GM23338 (cell line): ENCODE measurements around the gene KCNAB2. TPM values are rescaled to one million over a fixed set of nuclear protein-coding genes. Genes with fewer than 3 reads are reported as not detected.

Experiments used
- JUNB ChIP-seq: IDR thresholded peaks from one replicate; pipeline ENCODE4 v1.6.1; 2016; ENCODE audit warnings: antibody characterized with exemption; ENCODE audit not compliant: unreplicated experiment
- REST ChIP-seq: IDR thresholded peaks from one replicate; pipeline ENCODE4 v1.6.1; 2018; ENCODE audit warnings: antibody characterized with exemption; ENCODE audit not compliant: unreplicated experiment
- ZNF462 ChIP-seq: fragments of 250-450 bp; sonication (Bioruptor Pico); IDR thresholded peaks from 2 replicates; pipeline ENCODE4 v1.5.0; 2020; ENCODE audit warnings: mild to moderate bottlenecking, moderate library complexity
- polyA plus RNA-seq: library from polyadenylated mRNA; unstranded; fragments of >200 nt; fragmentation: Nextera tagmentation; extraction: Ambion mirVana; gene quantifications from 2 replicates; pipeline ENCODE4 v1.2.1, GENCODE V29; 2016
- total RNA-seq: library from RNA; depleted of rRNA; stranded (reverse); fragments of >200 nt; shearing (Covaris generic); gene quantifications from 2 replicates; pipeline ENCODE4 v1.2.3, GENCODE V29; 2014

Gene KCNAB2
- total and polyA plus RNA-seq, 2 experiments from 2014 or later, result 3.0 to 3.7 TPM

GRCh38 chr1:6003568-6004411, 41.9 kb upstream of the KCNAB2 start (continued):
- no peak for TF ChIP-seq ZNF462 (CRISPR knock-in tag)
- TF ChIP-seq JUNB, result no peak
- TF ChIP-seq REST, result no peak
